Liver (tissue), 3 donors: ENCODE data around the gene GLIPR2.

Experiments
- CTCF ChIP-seq: fragments of 150-350 bp; IDR thresholded peaks from 2 replicates; pipeline ENCODE4 v1.5.1; 2017; ENCODE audit warnings: improper control_type of control experiment, low read depth, low read length; ENCODE audit not compliant: missing input control
- EGR1 ChIP-seq, 2 donors: IDR thresholded peaks; 2 replicates each; pipeline ENCODE4 v1.6.1; 2016 to 2018; ENCODE audit warnings: antibody characterized with exemption in 2 of 2, low read depth in 2 of 2
- FOXA1 ChIP-seq: IDR thresholded peaks from 2 replicates; pipeline ENCODE4 v1.6.1; 2016; ENCODE audit warnings: antibody characterized with exemption
- GABPA ChIP-seq, 2 donors: IDR thresholded peaks in 1 of 2; conservative IDR thresholded peaks in 1 of 2; 2 replicates each; pipeline ENCODE4 v1.6.1; 2016; ENCODE audit warnings: antibody characterized with exemption in 2 of 2, mild to moderate bottlenecking in 1 of 2, moderate library complexity in 1 of 2
- HNF4G ChIP-seq: IDR thresholded peaks from 2 replicates; pipeline ENCODE4 v1.6.1; 2016; ENCODE audit warnings: antibody characterized with exemption
- JUND ChIP-seq, 2 donors: IDR thresholded peaks; 2 replicates each; pipeline ENCODE4 v1.6.1; 2016; ENCODE audit warnings: antibody characterized with exemption in 2 of 2
- MAX ChIP-seq: IDR thresholded peaks from 2 replicates; pipeline ENCODE4 v1.6.1; 2016; ENCODE audit warnings: antibody characterized with exemption
- NR2F2 ChIP-seq: IDR thresholded peaks from 2 replicates; pipeline ENCODE4 v1.6.1; 2016; ENCODE audit warnings: antibody characterized with exemption
- REST ChIP-seq: IDR thresholded peaks from 2 replicates; pipeline ENCODE4 v1.6.1; 2016; ENCODE audit warnings: antibody characterized with exemption, mild to moderate bottlenecking
- SP1 ChIP-seq: IDR thresholded peaks from 2 replicates; pipeline ENCODE4 v1.6.1; 2018; ENCODE audit warnings: antibody characterized with exemption, mild to moderate bottlenecking
- TAF1 ChIP-seq: conservative IDR thresholded peaks from 2 replicates; pipeline ENCODE4 v1.6.1; 2016; ENCODE audit warnings: antibody characterized with exemption, mild to moderate bottlenecking
- YY1 ChIP-seq: IDR thresholded peaks from 2 replicates; pipeline ENCODE4 v1.6.1; 2016; ENCODE audit warnings: antibody characterized with exemption, mild to moderate bottlenecking
- ZBTB33 ChIP-seq: IDR thresholded peaks from 2 replicates; pipeline ENCODE4 v1.6.1; 2016; ENCODE audit warnings: antibody characterized with exemption
- donor health status: healthy.
- donor health status: healthy.

GRCh38 chr9:36204906-36205547 is 68.5 kb downstream of the GLIPR2 start:
- TF ChIP-seq CTCF (peak; percentile 26), REST (no peak), YY1 (no peak), JUND (IDR thresholded peaks at IDR 0.05) (no peak), HNF4G (no peak), TAF1 (no peak), GABPA (IDR thresholded peaks at IDR 0.05 in 1 of 2, conservative IDR thresholded peaks at IDR 0.05 in 1 of 2) (no peak), EGR1 (IDR thresholded peaks at IDR 0.05; ENCODE audit: low read depth in 2 of 2) (no peak), FOXA1 (no peak), ZBTB33 (no peak), MAX (no peak), SP1 (no peak), NR2F2 (no peak)
